ENCODE measurements around the gene KMT5C. TPM values are rescaled to one million over a fixed set of nuclear protein-coding genes. Genes with fewer than 3 reads are reported as not detected.

Gene KMT5C
- total RNA-seq, 4 donors from 2014 or later, result 5.3 to 22.9 (median 6.8) TPM

DNA sequence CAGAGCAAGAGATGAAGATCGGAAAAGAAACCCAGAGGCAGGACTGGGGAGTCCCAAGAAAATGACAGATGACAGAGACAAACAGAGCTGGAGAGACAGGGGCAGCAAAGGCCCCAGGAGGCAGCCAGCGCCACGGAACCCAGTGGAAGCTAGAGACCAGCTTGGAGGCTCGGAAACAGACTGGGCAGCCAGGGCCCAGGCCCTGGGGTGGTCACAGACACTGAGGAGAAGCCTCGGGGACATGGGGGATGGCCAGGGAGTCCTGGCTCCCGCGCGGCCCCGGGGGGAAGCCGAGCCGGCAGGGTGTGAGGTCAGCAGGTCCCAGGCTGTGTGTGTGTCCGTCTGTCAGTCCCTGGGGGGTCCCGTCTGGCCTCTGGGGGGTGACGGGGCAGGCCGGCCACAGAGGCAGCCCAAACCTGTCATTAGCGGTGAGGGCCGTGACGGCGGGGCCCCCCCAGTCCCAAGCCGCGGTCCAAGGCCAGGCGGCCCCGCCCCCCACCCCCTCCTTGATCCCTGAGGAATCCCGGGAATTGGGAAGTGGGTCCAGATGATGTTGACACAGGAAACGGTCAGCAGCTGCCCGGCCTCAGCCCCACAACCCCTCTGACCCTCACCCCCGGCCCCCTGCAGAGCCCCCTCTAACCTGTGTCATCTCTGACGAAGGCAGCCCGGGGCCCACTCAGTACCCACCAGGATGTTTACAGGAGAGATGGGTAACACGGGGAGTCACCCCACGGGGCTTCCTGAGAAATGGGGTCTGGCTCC, 34.5 kb downstream of the KMT5C start:
- ATAC-seq (ENCODE audit: low FRiP score), result no peak
- DNase-seq (ENCODE audit: low spot score), result no peak
- TF ChIP-seq, protein P1, sequence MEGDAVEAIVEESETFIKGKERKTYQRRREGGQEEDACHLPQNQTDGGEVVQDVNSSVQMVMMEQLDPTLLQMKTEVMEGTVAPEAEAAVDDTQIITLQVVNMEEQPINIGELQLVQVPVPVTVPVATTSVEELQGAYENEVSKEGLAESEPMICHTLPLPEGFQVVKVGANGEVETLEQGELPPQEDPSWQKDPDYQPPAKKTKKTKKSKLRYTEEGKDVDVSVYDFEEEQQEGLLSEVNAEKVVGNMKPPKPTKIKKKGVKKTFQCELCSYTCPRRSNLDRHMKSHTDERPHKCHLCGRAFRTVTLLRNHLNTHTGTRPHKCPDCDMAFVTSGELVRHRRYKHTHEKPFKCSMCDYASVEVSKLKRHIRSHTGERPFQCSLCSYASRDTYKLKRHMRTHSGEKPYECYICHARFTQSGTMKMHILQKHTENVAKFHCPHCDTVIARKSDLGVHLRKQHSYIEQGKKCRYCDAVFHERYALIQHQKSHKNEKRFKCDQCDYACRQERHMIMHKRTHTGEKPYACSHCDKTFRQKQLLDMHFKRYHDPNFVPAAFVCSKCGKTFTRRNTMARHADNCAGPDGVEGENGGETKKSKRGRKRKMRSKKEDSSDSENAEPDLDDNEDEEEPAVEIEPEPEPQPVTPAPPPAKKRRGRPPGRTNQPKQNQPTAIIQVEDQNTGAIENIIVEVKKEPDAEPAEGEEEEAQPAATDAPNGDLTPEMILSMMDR (IDR thresholded peaks at IDR 0.05), result no peak

GRCh38 chr19:55376241-55376933, 36.7 kb downstream of the KMT5C start, which contains the start of gene TMEM190:
TMEM190 (plus strand) TSS chr19:55376826; CDS start chr19:55376854, 28 bp downstream.
- TF ChIP-seq, protein P1 (IDR thresholded peaks at IDR 0.05), result no peak
- ATAC-seq (ENCODE audit: low FRiP score) (no peak), DNase-seq (ENCODE audit: low spot score) (no peak)

DNA sequence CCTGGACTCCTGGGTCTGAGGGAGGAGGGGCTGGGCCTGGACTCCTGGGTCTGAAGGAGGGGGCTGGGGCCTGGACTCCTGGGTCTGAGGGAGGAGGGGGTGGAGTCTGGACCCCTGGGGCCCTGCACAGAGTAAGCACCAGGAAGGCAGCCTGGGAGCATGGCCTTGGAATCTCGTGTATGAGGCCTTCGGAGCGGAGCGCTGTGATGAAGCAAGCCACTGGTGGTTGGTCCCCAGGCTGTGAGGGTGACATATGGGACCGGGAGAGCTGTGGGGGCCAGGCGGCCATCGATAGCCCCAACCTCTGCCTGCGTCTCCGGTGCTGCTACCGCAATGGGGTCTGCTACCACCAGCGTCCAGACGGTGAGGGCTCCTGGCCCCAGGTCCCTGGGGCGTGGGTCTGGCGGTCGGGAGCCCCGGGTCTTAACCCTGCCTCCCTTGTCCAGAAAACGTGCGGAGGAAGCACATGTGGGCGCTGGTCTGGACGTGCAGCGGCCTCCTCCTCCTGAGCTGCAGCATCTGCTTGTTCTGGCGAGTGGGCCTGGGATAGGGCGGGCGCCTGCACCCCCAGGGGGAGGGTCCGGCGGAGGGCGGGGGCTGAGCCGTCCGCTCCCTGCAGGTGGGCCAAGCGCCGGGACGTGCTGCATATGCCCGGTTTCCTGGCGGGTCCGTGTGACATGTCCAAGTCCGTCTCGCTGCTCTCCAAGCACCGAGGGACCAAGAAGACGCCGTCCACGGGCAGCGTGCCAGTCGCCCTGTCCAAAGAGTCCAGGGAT, 37.9 kb downstream of the KMT5C start:
- ATAC-seq (ENCODE audit: low FRiP score) (no peak), DNase-seq (ENCODE audit: low spot score) (no peak)
- TF ChIP-seq, protein P1 (IDR thresholded peaks at IDR 0.05), result no peak

DNA sequence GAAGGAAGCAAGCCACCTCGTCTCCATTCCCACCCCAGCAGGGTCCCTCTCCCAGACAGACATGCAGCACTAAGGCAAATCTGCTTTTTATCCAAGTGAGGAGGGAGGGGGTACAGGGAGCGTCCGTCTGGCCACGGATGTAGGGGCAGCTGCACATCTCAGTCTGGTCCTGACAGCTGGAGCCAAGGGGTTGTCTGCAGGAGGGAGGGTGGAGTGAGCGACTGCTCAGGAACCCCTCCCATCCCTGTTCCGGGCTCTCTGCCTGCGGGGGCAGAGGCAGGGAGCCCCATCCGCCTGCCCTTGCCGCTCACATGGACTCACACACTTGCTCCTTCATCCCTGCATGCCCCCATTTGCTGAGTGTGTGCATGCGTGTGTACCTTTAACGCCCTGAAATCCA, 39.5 kb downstream of the KMT5C start:
- no peak for ATAC-seq (ENCODE audit: low FRiP score)
- TF ChIP-seq, protein P1 (IDR thresholded peaks at IDR 0.05), result no peak
- no peak for DNase-seq (ENCODE audit: low spot score)

- TF ChIP-seq, protein P1 (IDR thresholded peaks at IDR 0.05), result no peak
- no peak for ATAC-seq (ENCODE audit: low FRiP score)
- DNase-seq (ENCODE audit: low spot score), result no peak
Observed at GRCh38 chr19:55382013-55382412, 42.3 kb downstream of the KMT5C start.

GRCh38 chr19:55382522-55383054, 42.9 kb downstream of the KMT5C start:
- no peak for DNase-seq (ENCODE audit: low spot score)
- no peak for ATAC-seq (ENCODE audit: low FRiP score)
- TF ChIP-seq, protein P1 (IDR thresholded peaks at IDR 0.05), result no peak

Measured in omental fat pad (tissue), 4 donors.